Tibial nerve (tissue), 4 donors: ENCODE results near the gene MBD3L3. TPM values are rescaled to one million over a fixed set of nuclear protein-coding genes. Genes with fewer than 3 reads are reported as not detected.
A peak's percentile ranks its signal among the peaks of the same experiment; 100 is the strongest.
"Not testable (repeated sequence)": the region's sequence is repeated elsewhere in the genome, so short reads cannot be mapped to it uniquely, and the experiment has no call there.

Experiments
- DNase-seq, 2 donors: peaks; one replicate each; pipeline ENCODE4 v3.0.0-alpha.2; 2019; ENCODE audit warnings: low spot score in 2 of 2
- H3K27ac ChIP-seq, 4 donors: fragments of 200-600 bp; sonication (generic) in 3 of 4; one replicate each; pipeline ENCODE4 v1.5.1; 2017 to 2019; ENCODE audit warnings: mild to moderate bottlenecking in 1 of 4
- H3K27me3 ChIP-seq, 2 donors: fragments of 200-600 bp; sonication (generic) in 1 of 2; one replicate each; pipeline versions ENCODE4 v1.5.1 to v1.6.0; 2017 to 2019
- H3K36me3 ChIP-seq, 3 donors: fragments of 200-600 bp; sonication (generic); one replicate each; pipeline ENCODE4 v1.5.1; 2018 to 2019
- H3K4me1 ChIP-seq, 4 donors: fragments of 200-600 bp; sonication (generic) in 3 of 4; one replicate each; pipeline ENCODE4 v1.5.1; 2017 to 2019
- H3K4me3 ChIP-seq, 4 donors: fragments of 200-600 bp; sonication (generic) in 3 of 4; one replicate each; pipeline ENCODE4 v1.5.1; 2017 to 2019; ENCODE audit warnings: mild to moderate bottlenecking in 1 of 4, moderate library complexity in 1 of 4
- H3K9me3 ChIP-seq, 4 donors: fragments of 200-600 bp; sonication (generic) in 3 of 4; one replicate each; pipeline ENCODE4 v1.5.1; 2017 to 2019
- CTCF ChIP-seq, 5 experiments: fragments of 200-600 bp in 3 of 5; fragments of 450-650 bp in 2 of 5; sonication (generic) in 3 of 5; IDR thresholded peaks; one replicate each; pipeline ENCODE4 v1.5.1; 2016 to 2019; ENCODE audit warnings: antibody characterized with exemption in 5 of 5, mild to moderate bottlenecking in 3 of 5, moderate library complexity in 2 of 5
- EP300 ChIP-seq, 2 donors: sonication (generic); formaldehyde crosslinking; IDR thresholded peaks; one replicate each; pipeline ENCODE4 v1.6.1; 2017; ENCODE audit warnings: antibody characterized with exemption in 2 of 2, mild to moderate bottlenecking in 1 of 2
- POLR2A ChIP-seq, 2 donors: fragments of 450-650 bp; IDR thresholded peaks; one replicate each; pipeline ENCODE4 v1.6.1; 2017; ENCODE audit warnings: antibody characterized with exemption in 2 of 2, mild to moderate bottlenecking in 2 of 2, moderate library complexity in 2 of 2
- WGBS, 2 donors: methylation state at CpG; one replicate each; pipeline ENCODE4 v1.1.5; 2018; 5-methylcytosine and 5-hydroxymethylcytosine counted together
- total RNA-seq, 4 donors: library from RNA; depleted of rRNA; stranded (reverse); fragments of >200 nt; gene quantifications; one replicate each; pipeline ENCODE4 v1.1.0, GENCODE V29; 2016

MBD3L3 gene
- not detected for total RNA-seq

DNA sequence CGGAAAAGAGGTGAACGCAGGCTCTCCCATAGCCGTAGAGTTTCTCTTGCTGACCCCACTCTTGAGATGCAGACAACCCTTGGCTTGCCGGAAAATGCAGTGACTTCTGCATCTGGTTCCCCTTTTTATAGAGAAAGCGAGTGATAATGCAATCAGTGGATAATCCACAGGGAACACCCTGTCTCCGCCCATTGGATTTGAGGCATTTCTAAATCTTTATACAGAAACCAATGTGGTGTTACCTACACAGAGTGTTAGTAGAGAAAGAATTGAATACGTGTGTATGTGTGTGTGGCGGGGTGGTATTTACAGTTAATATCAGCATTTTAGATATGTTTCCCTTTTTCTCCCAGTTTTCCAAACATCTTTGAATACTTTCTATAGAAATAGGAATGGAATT lies at the start of gene MBD3L3:
Gene MBD3L3 (minus strand): TSS at position 101 of the 400 bp plus-strand sequence. CDS start 71 bp downstream, at position 30.
- not testable (repeated sequence) for H3K27me3 ChIP-seq, DNase-seq, H3K9me3 ChIP-seq, H3K36me3 ChIP-seq, H3K4me3 ChIP-seq, H3K27ac ChIP-seq, H3K4me1 ChIP-seq
- whole genome bisulfite sequencing, 2 donors: no CpG with 5 or more reads among the region's 8 CpGs

DNA sequence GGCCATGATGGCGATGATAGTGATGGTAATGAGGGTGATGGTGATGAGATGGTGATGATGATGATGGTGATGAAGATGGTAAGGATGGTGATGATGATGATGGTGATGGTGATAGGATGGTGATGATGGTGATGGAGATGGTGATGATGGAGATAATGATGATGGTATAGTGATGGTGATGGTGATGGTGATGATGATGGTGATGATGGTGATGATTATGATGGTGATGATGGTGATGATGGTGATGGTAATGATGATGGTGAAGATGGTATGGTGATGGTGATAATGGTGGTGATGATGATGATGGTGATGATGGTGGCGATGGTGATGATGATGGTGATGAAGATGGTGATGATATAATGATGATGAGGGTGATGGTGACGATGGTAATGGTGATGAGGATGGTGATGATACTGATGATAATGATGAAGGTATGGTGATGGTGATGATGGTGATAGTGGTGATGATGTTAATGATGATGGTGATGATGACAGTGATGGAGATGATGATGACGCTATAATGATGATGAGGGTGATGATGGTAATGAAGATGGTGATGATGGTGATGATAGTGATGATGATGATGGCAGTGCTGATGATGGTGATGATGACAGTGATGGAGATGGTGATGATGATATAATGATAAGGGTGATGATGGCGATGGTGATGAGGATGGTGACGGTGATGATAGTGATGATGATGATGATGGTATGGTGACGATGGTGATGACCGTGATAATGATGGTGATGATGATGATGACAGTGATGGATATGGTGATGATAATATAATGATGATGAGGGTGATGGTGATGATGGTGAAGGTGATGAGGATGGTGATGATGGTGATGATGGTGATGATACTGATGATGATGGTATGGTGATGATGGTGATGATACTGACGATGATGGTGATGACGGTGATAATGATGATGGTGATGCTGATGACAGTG lies 48.5 kb upstream of the MBD3L3 start:
- H3K27ac ChIP-seq: no peak overlapping the region
- WGBS, 2 donors: 82 to 86% methylated on average over 10 of the region's 10 CpGs

GRCh38 chr19:7104747-7105447 lies 46.4 kb upstream of the MBD3L3 start:
- Histone ChIP-seq H3K9me3 (no peaks in the 10 kb centered on the region), H3K27ac (no peak overlapping the region), H3K27me3 (no peaks in the 10 kb centered on the region), H3K4me1 (peaks cover 0 to under 1% (median 0%) of the 10 kb centered on the region in 4 donors), H3K36me3 (no peaks in the 10 kb centered on the region), H3K4me3 (no peak overlapping the region)
- no peak for DNase-seq
- no peak for TF ChIP-seq CTCF (IDR thresholded peaks at IDR 0.05)
- TF ChIP-seq EP300 (IDR thresholded peaks at IDR 0.05): no peak
- no peak for TF ChIP-seq POLR2A (IDR thresholded peaks at IDR 0.05)

More for the DNA sequence above, 48.5 kb upstream of the MBD3L3 start:
- no peaks in the 10 kb centered on the region for H3K36me3 ChIP-seq
- no peaks in the 10 kb centered on the region for H3K9me3 ChIP-seq
- DNase-seq: no peak
- H3K4me3 ChIP-seq: no peak overlapping the region
- no peaks in the 10 kb centered on the region for H3K4me1 ChIP-seq
- H3K27me3 ChIP-seq: no peaks in the 10 kb centered on the region
- no peak for TF ChIP-seq CTCF (IDR thresholded peaks at IDR 0.05)

DNA sequence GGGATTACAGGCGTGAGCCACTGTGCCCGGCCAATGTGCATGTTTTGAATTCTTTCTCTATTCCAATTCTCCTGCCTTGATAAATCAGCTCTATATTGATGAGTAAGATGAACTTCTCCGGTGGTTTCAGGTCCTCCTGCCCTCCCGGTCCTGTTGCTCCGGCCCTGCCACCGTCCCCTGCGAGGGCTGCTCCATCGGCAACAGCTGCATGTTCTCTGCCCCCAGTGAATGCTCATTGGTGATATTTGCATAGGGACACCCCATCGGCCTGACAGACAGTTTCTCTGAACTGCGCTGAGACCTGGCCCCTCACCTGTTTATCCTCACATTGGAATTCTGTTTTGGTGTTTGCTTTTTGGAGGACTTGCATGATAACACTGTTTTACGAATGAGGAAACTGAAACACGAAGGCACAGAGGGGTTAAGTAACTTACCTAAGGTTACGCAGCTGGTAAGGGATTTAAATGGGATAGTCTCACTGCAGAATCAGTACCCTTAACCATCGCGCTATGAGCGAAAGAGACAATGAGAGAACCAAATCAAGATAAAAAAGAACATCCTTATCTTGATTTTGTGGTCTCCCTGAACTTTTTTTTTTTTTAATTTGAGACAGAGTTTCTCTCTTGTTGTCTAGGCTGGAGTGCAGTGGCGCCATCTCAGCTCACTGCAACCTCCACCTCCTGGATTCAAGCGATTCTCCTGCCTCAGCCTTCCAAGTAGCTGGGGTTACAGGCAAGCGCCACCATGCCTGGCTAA lies 43.2 kb upstream of the MBD3L3 start:
- WGBS, 2 donors: 76% methylated on average over 19 of the region's 19 CpGs
- no peaks in the 10 kb centered on the region for H3K27me3 ChIP-seq
- peaks cover 0 to 6% (median 0%) of the 10 kb centered on the region in 4 donors for H3K4me1 ChIP-seq
- no peak overlapping the region for H3K27ac ChIP-seq
- TF ChIP-seq CTCF (IDR thresholded peaks at IDR 0.05) (no peak), POLR2A (IDR thresholded peaks at IDR 0.05) (no peak), EP300 (IDR thresholded peaks at IDR 0.05) (no peak)
- peaks cover 0 to 1% (median 0%) of the 10 kb centered on the region in 3 donors for H3K36me3 ChIP-seq
- no peak overlapping the region for H3K4me3 ChIP-seq
- DNase-seq: no peak
- H3K9me3 ChIP-seq: peaks cover 0 to 13% (median 0%) of the 10 kb centered on the region in 4 donors

GRCh38 chr19:7099597-7099921 lies 41.1 kb upstream of the MBD3L3 start:
- 8 to 12% methylated on average over 9 of the region's 9 CpGs for WGBS, 2 donors
- Histone ChIP-seq H3K4me1 (peaks cover 0 to 6% (median 0%) of the 10 kb centered on the region in 4 donors), H3K36me3 (peaks cover 0 to 22% (median 0%) of the 10 kb centered on the region in 3 donors), H3K4me3 (peak overlapping the region; percentile 42 to 72 (median 61)), H3K27me3 (no peaks in the 10 kb centered on the region), H3K27ac (peak overlapping the region; percentile 80 to 99 (median 94)), H3K9me3 (peaks cover 0 to 34% (median 3%) of the 10 kb centered on the region in 4 donors)
- TF ChIP-seq EP300 (IDR thresholded peaks at IDR 0.05) (no peak), POLR2A (IDR thresholded peaks at IDR 0.05) (no peak), CTCF (IDR thresholded peaks at IDR 0.05) (no peak)
- DNase-seq: no peak
